NCI-H526 (cell line): ENCODE data around the gene CCDC138.

ENCODE experiments used
- DNase-seq, 2 experiments: peaks; one replicate each; lab custom pipeline; 2025; lab: John Stamatoyannopoulos, UW

CCDC138 gene

DNA sequence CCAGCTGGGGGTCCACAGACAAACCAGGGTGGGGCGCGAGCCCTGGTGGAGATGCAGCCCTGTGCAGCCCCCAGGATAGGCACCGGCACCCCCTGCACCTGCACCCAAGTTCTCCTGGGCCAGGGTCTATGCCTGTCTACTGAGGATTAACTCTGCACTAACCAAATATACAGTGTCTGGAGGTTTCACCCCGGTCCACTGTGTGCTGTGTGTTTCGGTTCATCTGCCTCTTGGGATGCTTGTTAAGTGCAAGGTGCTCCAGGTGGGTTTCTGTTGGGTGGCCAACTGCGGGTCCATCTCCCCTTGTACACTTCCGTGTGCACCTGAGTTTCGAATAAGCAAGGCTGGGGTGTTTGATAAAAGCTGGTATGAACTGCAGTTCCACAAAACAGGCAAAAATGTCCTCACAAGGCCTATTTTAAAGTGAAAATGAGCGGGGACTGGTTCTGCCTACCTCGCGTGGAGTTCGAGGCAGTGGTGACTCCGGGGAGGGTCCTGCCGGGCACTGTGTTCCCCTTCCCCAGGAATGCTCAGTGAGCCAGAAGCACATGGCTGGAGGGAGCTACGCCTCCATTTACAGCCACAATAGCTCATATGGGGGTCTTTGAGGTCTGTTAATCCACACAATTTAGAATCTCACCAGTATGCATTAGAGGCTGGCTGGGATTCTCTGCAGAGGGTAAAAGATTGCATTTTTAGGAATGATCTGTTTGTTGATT lies 131.7 kb downstream of the CCDC138 start:
- DNase-seq = no peak

DNA sequence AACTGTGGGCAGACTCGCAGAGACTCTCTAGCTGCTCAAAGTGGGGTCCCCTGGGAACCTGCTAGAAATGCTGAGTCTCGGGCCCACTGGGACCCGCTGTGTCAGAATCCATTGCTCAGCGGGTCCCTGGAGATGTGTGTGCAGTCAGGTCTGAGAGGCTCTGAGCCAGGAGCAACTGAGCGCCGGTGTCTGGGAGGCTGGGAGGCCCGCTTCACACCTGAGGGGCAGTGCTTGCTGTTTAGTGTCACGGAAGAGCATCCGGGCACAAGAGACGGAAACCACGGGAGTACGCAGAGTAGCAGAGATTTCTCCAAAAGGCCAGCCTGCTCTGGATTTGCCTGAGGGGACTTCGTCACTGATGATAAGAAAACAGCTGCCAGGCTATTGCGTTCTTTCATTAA lies 132.4 kb downstream of the CCDC138 start:
- no peak for DNase-seq

DNA sequence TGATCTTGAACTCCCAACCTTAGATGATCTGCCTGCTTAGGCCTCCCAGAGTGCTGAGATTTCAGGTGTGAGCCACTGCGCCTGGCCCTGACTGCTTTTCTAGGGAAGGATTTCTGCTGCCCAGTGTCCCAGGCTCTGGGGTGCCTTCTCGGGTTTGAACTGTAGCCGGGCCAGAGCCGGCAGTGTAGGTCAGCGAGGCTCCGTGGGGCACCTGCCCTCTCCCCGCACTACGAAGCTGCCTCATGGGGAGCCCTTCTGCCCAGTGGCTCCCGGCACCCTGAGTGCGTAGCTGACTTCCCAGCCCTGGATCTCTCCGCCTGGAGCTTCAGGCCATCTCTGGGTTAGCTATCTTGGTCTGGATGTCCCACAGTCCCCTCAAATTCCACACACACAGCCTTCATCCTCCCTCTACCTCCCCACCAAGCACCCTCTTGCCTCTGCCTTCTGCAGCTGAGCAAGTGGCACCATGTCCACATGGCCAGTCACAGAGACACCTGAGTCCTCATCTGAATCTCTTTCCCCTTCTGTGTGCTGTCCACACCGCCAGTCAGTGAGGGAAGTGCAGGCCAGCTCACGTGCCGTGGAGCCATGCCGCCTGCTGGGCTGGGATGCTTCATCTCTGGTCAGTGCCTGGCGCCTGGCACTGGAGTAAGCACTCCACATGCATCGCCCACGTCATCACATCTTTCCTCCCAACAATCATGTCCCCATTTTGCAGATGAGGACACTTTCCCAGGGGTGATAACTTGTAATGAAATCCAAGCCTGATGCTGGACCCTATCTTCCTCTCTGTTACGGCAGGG lies 133.2 kb downstream of the CCDC138 start:
- DNase-seq = no peak

DNA sequence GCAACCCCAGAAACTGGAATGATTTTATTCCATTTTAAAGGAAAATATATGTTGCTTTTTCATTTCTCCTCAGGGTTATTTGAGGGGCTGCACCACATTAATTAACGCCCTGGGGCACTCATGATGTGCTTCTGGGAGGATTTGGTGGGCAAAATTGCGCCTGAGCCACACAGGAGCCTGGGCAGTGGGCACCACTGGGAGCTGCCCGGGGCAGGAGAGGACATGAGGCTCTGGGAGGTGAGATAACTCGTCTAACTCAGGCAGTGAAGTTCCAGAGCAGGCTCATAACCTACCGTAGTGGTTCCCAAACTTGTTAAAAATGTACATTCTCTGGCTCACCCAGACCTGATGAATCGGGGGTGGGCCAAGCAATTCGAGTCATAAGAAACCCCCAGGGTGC lies 134.1 kb downstream of the CCDC138 start:
- DNase-seq = no peak

DNA sequence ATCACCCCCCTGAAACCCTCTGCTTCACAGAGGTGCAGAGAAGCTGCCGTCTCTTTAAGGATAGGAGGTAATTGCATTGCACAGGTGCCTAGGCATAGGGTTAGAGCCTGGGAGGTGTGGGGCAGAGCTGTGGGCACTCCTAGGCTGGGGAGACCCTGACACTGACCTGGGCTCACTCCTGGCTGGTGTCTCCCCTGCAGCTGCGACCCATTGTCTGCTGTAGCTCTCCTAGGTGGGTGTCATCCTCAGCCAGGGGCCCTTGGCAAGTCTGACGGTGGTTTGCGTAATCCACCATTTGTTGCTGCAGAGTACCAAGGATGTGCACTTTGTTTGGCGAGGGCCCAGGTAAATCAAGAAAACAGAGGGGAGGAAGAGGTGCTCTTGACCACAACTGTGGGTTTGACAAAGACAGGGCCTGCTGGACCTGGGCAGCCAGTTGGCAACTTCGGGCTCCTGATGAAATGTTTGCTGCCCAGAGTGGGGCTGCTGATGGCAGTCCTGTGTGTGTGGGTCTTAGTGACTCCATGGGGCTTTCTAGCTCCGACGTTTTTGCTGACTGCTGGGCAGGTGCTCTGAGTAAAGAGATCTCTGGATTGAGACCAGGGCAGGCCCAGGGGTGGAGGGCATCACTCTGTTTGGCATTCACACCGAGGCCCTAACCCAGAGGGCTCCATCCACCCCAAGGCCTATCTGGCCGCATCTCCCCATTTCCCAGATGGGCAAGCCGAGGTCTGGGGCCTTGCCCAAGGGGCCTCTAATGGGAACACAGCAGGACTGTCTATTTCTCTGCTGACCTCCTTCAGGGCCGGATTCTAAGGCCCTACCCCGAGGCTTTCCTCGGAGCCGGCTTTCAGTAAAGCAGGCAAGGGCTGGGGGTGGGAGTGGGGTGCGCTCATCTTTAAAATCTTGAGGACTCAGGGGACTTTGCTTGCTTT lies 134.8 kb downstream of the CCDC138 start:
- no peak for DNase-seq

DNA sequence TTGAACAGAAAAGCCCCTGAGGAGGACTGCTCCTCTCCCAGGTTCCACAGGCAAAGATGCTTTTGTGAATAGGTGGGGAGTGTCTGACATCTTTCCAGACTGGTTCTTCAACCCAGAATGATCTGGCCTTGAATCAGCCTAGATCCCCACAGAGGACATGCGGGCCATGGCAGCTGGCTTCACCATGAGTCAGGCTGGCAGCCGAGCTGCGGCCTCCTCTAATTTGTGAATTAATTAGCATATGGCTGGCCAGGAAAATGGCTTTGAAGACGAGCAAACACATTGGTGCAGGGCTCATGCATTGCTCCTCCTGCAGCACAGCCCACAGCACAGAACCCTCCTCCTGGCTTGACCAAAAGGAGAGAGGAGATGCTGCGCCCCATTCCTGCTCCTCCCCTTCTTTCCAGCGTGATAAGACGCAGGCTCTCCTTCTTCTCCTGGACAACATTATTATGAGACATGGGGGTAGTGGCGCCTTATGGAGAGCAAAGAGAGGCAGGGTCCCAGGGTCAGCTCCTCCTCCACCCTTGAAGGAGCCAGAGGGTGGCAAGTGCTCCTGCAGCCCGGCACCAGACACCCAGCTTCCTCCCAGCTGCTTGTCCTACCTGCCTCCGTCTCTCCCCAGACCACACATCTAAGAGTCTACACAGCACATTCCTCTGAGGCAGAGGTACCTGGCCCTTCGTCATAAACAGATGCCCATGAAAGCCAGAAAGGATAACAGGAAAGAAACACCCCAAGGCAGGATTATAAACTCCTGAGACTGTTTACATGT lies 135.8 kb downstream of the CCDC138 start:
- peak in 1 of 2 experiments; percentile 42 for DNase-seq

DNA sequence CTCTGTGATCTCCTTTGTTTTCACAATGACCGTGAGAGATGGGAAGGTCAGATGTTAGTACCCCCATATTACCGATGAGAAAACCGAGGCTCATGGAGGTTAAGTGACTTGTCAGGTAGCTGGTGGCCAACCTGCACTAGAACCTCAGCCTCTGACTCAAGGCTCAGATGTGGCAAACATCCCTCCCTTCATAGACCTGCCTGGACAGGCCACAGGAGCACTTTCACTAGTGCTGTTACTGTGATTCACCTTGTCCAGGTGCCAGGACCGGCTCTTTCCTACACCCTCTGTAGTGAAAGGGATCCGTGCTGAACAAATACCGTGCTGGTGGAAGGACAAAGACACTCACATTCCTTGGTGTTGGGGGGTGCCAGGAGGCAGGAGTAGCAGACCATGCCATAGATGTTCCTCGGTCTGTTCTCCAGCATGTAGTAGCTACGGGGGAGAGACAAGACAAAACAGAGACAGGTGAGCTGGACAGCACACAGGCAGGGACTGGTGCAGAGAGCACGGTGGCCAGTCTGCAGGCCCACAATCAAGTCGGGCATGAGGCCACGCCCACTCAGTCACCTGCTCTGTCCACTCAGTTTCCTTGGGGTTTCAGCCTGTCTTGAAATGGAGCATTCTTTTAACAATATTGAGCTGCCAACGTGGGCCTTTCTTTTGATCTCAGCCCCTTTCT lies 136.6 kb downstream of the CCDC138 start:
- no peak for DNase-seq

DNA sequence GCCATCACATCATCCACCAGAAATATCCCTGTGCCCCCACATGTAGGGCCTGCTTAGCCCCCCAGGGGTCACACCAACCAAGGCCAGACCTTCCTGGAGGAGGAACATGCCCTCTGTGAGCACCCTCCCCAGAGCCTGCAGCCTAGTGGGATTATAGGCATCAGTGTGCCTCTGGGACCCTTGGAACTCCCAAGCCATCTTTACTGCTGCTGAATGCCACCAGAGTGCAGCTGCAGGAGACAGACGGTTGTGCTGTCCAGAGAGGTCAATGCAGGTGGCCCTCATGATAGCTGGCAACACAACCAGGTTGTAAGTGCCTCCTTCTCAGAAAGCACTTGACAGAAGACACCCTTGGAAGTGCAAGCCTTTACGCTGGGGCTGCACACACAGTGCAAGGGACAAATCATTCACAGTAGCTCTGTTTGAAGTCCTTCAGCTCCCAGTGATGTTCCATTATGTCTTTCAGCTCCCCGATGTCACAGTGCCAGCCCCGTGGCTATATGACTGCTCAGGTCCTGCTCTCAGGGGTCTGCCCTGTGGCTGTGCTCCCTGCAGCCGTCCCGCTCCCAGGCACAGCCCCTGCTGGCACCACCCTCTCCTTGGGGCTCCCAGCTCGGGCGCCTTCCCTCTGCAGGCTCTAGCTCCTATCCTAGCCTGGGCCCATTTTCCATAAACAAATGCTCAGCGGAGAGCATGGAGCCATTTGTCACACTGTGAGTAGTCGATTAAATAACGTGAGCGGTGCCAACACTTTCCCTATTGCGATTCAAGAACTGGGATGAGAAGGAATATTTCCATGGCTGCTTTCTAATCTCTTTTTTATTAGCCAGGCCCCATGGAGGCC lies 137.4 kb downstream of the CCDC138 start:
- no peak for DNase-seq

DNA sequence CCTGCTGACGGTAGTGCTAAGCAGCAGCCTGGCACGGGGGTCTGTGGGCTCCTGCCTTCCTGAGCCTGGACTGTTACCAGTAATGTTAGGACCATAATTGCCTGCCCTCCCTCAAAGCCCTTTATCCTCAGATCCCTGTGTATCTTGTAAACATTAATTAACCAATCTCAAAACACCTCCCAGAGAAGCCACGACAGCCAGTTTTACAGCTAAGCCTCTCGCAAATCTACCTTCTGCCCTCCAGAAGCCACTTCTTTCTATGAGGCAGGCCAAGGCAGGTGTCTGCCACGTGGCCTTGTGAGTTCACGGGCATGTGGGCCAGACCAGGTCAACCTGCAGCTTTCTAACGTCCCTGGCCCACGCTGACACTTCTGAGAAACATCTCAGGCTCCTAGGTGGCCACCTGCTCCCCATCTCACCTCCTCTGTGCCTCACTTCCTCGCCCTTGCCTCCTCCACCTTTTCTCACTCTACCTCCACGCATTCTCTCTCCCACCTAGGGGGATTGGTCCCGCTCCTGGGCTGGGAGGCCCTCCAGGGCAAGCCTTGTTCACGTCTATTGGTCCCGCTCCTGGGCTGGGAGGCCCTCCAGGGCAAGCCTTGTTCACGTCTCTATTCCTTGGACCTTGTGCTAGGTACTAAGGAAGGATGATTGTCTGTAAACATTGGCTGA lies 138.1 kb downstream of the CCDC138 start:
- DNase-seq = no peak

DNA sequence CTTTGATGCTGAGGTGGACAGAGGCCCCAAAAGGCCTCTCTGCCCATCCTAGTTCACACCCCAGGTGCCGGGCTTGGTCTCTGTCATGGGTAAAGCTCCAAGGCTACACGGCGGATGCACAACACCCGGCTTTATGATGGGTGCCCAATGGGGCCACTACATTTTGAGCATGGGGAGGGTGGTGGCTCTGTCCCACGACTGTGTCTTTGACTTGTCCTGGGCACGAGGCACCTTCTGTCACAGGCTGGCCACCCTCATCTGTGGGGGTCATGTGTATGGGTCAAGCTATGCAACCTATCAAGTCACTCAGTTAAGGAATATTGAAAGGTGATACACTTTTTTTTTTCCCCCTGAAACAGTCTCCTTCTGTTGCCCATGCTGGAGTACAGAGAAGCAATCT lies 138.7 kb downstream of the CCDC138 start:
- no peak for DNase-seq

DNA sequence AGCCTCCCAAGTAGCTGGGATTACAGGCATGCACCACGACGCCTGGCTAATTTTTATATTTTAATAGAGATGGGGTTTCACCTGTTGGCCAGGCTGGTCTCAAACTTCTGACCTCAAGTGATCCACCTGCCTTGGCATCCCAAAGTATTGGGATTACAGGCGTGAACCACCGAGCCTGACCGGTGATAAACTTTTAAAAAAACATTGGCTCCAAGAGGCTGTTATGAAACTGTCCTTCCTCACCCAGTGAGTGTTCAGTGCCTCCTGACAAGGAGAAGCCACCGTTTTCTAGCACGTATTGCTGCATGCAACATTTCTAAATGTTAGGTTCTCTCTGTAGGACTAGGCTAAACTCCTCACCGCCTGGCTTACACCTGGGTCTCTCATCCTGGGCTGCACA lies 139.2 kb downstream of the CCDC138 start:
- no peak for DNase-seq
